ENCODE results near the gene ACADL.

Gene ACADL

GRCh38 chr2:210224941-210225672, at the start of gene ACADL:
ACADL (minus strand) TSS chr2:210225447; CDS start chr2:210225263, 184 bp downstream.
- no peak for DNase-seq

- DNase-seq = no peak
Observed at GRCh38 chr2:210271300-210271699, 46.1 kb upstream of the ACADL start.

- DNase-seq = no peak
Observed at GRCh38 chr2:210269148-210269547, 43.9 kb upstream of the ACADL start.

- no peak for DNase-seq
Observed at GRCh38 chr2:210268281-210268680, 43.0 kb upstream of the ACADL start.

GRCh38 chr2:210267698-210268097, 42.5 kb upstream of the ACADL start:
- DNase-seq = no peak

- DNase-seq = no peak
Observed at GRCh38 chr2:210264282-210264681, 39.0 kb upstream of the ACADL start.

- DNase-seq = no peak
Observed at GRCh38 chr2:210263841-210264240, 38.6 kb upstream of the ACADL start.

GRCh38 chr2:210262036-210262435, 36.8 kb upstream of the ACADL start:
- DNase-seq = no peak

GRCh38 chr2:210259687-210260086, 34.4 kb upstream of the ACADL start:
- DNase-seq = no peak

GRCh38 chr2:210252699-210253606, 27.7 kb upstream of the ACADL start:
- no peak for DNase-seq

GRCh38 chr2:210250622-210251021, 25.4 kb upstream of the ACADL start:
- no peak for DNase-seq

GRCh38 chr2:210233487-210233886, 8.2 kb upstream of the ACADL start:
- DNase-seq = no peak

GRCh38 chr2:210230984-210231383, 5.7 kb upstream of the ACADL start:
- DNase-seq = no peak

- DNase-seq = no peak
Observed at GRCh38 chr2:210230518-210230917, 5.3 kb upstream of the ACADL start.

- no peak for DNase-seq
Observed at GRCh38 chr2:210228586-210228985, 3.3 kb upstream of the ACADL start.

GRCh38 chr2:210227290-210228088, 2.2 kb upstream of the ACADL start:
- DNase-seq = no peak

GRCh38 chr2:210226223-210226622, 976 bp upstream of the ACADL start:
- DNase-seq = no peak

- no peak for DNase-seq
Observed at GRCh38 chr2:210224591-210224940, 681 bp downstream of the ACADL start.

- DNase-seq = no peak
Observed at GRCh38 chr2:210215120-210215519, 10.1 kb downstream of the ACADL start.

GRCh38 chr2:210210185-210210584, 15.1 kb downstream of the ACADL start:
- no peak for DNase-seq

GRCh38 chr2:210207929-210208328, 17.3 kb downstream of the ACADL start:
- DNase-seq = no peak

- no peak for DNase-seq
Observed at GRCh38 chr2:210203558-210203957, 21.7 kb downstream of the ACADL start.

GRCh38 chr2:210203147-210203546, 22.1 kb downstream of the ACADL start:
- DNase-seq = no peak

Measured in CD4-positive, alpha-beta T cell treated with Interleukin-17A for 4 hours (primary cell).